Aorta (tissue), 5 donors: Measurements from ENCODE around the gene RAB11FIP4. TPM values are rescaled to one million over a fixed set of nuclear protein-coding genes. Genes with fewer than 3 reads are reported as not detected.
"Not testable (repeated sequence)": the region's sequence is repeated elsewhere in the genome, so short reads cannot be mapped to it uniquely, and the experiment has no call there.

ENCODE experiments used
- ATAC-seq: fragments of 200-7000 bp; cut with Tn5 transposase; one replicate; pipeline ENCODE4 v1.9.1; 2022; ENCODE audit warnings: moderate library complexity; ENCODE audit not compliant: low FRiP score
- DNase-seq, 2 donors: peaks; one replicate each; pipeline ENCODE4 v3.0.0-alpha.2; 2020
- H3K27ac ChIP-seq, 2 donors: one replicate each; pipeline ENCODE4 v1.5.1; 2013; ENCODE audit warnings: low read length in 2 of 2, mild to moderate bottlenecking in 2 of 2, moderate library complexity in 2 of 2, control low read depth in 1 of 2, inconsistent platforms in 1 of 2, low read depth in 1 of 2
- H3K27me3 ChIP-seq, 2 donors: one replicate each; pipeline ENCODE4 v1.6.1; 2013; ENCODE audit warnings: control low read depth in 1 of 2, low read length in 1 of 2, mild to moderate bottlenecking in 1 of 2, moderate library complexity in 1 of 2; ENCODE audit not compliant: insufficient read depth in 2 of 2, control insufficient read depth in 1 of 2
- H3K36me3 ChIP-seq, 2 donors: one replicate each; pipeline ENCODE4 v1.6.1; 2013; ENCODE audit warnings: control low read depth in 1 of 2, low read length in 1 of 2, mild to moderate bottlenecking in 1 of 2; ENCODE audit not compliant: insufficient read depth in 2 of 2, control insufficient read depth in 1 of 2
- H3K4me1 ChIP-seq, 2 donors: one replicate each; pipeline ENCODE4 v1.6.1; 2013; ENCODE audit warnings: low read length in 2 of 2, control low read depth in 1 of 2, mild to moderate bottlenecking in 1 of 2, moderate library complexity in 1 of 2; ENCODE audit not compliant: insufficient read depth in 2 of 2, control insufficient read depth in 1 of 2
- H3K4me3 ChIP-seq, 2 donors: one replicate each; pipeline ENCODE4 v1.5.1; 2013; ENCODE audit warnings: low read length in 2 of 2, control low read depth in 1 of 2, mild to moderate bottlenecking in 1 of 2
- H3K9me3 ChIP-seq: one replicate; pipeline ENCODE4 v1.6.1; 2013; ENCODE audit warnings: mild to moderate bottlenecking, low read length; ENCODE audit not compliant: control insufficient read depth
- WGBS, 2 donors: extraction: QIAGEN DNeasy Blood & Tissue Kit; methylation state at CpG; one replicate each; pipeline ENCODE4 v1.1.7; 2013; 5-methylcytosine and 5-hydroxymethylcytosine counted together
- intact Hi-C, 2 donors: fragments of 100-400 bp; cut with DNase I; formaldehyde crosslinking; loops; one replicate each; pipeline versions ENCODE4 v1.14.2 to v1.15.0; 2022
- polyA plus RNA-seq, 2 donors: library from polyadenylated mRNA; stranded (reverse); fragments of 200-250 nt; gene quantifications; one replicate each; pipeline ENCODE4 v1.2.3, GENCODE V29; 2013
- total RNA-seq, 2 donors: library from RNA; stranded (reverse); fragmentation: NEBNext Ultra II Directional; extraction: Animal tissue kit (Norgen Biotek cat#: 25700); gene quantifications; one replicate each; pipeline ENCODE4 v1.2.1, GENCODE V29; 2021
- donor health status: healthy with polysubstance abuse.
- donor health status: Bipolar disorder and iron deficiency.
- donor health status: DM: no; HTN: no; CAD: no.
- donor health status: DM: no; HTN: no; CAD: no.
- donor health status: DM: yes; HTN: yes; CAD: no.

RAB11FIP4 gene
- total and polyA plus RNA-seq, 4 donors: 0.15 to 2.6 (median 1.4) TPM

- DNase-seq: no peak
- no peaks in the 10 kb centered on the region for H3K9me3 ChIP-seq
- no peak for ATAC-seq
- WGBS, 2 donors: 70 to 75% methylated on average over 11 to 14 of the region's 14 CpGs
- H3K4me1 ChIP-seq: no peaks in the 10 kb centered on the region
- no peaks in the 10 kb centered on the region for H3K27me3 ChIP-seq
- no peaks in the 10 kb centered on the region for H3K36me3 ChIP-seq
- no peak overlapping the region for H3K4me3 ChIP-seq
- intact Hi-C loops: loop anchor here in 1 of 2 donors (10.0 kb wide), 1 partner anchor 472 kb away; the partner anchor contains the start of gene UTP6
- no peak overlapping the region for H3K27ac ChIP-seq
These were observed 41.8 kb downstream of the RAB11FIP4 start for GRCh38 chr17:31433091-31433790.

GRCh38 chr17:31433811-31434726 lies 42.6 kb downstream of the RAB11FIP4 start:
- Histone ChIP-seq H3K9me3 (no peaks in the 10 kb centered on the region), H3K4me3 (no peak overlapping the region), H3K36me3 (no peaks in the 10 kb centered on the region), H3K27me3 (no peaks in the 10 kb centered on the region), H3K27ac (no peak overlapping the region), H3K4me1 (no peaks in the 10 kb centered on the region)
- 84 to 85% methylated on average over 21 of the region's 21 CpGs for WGBS, 2 donors
- intact Hi-C loops: loop anchor here in 1 of 2 donors (10.0 kb wide), 1 partner anchor 471 kb away; the partner anchor contains the start of gene UTP6
- DNase-seq (no peak), ATAC-seq (no peak)

DNA sequence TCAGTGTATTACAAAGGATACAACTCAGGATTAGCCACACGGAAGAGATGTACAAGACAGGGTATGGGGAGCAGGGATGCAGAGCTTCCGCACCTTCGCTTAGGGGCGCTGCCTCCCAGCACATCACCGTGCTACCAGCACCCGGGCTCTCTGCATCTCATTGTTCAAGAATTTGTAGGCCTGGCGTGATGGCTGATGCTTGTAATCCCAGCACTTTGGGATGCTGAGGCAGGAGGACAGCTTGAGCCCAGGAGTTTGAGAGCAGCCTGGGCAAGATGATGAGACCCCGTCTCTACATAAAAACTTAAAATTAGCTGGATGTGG lies 43.2 kb downstream of the RAB11FIP4 start:
- Histone ChIP-seq H3K27me3 (no peaks in the 10 kb centered on the region), H3K4me1 (no peaks in the 10 kb centered on the region), H3K27ac (no peak overlapping the region), H3K4me3 (no peak overlapping the region), H3K36me3 (no peaks in the 10 kb centered on the region), H3K9me3 (no peaks in the 10 kb centered on the region)
- intact Hi-C loops: loop anchor here (5.0 to 10.0 kb wide), 4 partner anchors 93 to 470 kb away; partner anchors contain the start of gene UTP6 (in 2 of the 2)
- WGBS, 2 donors: 88 to 89% methylated on average over 8 of the region's 8 CpGs
- DNase-seq: no peak
- ATAC-seq: no peak

GRCh38 chr17:31435581-31435980 lies 44.1 kb downstream of the RAB11FIP4 start:
- Histone ChIP-seq H3K4me1 (no peaks in the 10 kb centered on the region), H3K36me3 (no peaks in the 10 kb centered on the region), H3K4me3 (no peak overlapping the region), H3K9me3 (no peaks in the 10 kb centered on the region), H3K27ac (no peak overlapping the region), H3K27me3 (no peaks in the 10 kb centered on the region)
- intact Hi-C loops: loop anchor here (5.0 to 10.0 kb wide), 4 partner anchors 92 to 469 kb away; partner anchors contain the start of gene UTP6 (in 2 of the 2)
- 74 to 76% methylated on average over 2 of the region's 2 CpGs for WGBS, 2 donors
- DNase-seq: no peak
- no peak for ATAC-seq

DNA sequence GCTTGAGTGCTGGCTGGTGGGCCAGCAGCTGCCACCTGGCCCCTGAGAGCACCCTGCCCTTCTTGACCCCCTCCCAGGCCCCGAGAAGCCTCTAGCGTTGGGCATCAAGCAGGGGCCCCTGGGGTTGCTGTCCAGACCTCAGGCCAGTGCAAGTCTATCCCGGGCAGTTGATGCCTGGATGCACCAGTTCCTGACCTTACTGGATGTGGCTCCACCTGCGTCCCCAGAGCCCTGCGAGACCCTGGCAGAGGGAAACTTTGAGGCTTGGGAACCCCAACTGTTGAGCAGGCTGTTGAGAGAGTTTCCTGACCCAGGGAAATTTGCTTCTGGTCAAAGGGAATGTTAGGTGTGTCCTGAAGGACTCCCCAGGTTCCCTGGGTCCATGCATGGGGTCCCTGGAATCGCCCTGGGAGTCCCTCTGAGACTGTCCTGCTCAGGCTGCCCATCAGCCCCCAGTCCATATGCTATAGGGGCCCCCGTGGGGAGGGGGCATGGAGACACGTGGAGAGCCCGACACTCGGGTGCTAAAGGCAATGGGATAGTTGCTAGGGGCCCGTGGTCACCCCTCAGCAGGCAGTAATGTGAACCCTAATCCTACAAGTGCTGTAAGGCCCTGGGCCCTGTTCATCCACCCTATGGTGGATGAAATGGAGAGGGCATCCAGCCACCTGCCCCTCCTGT lies 46.4 kb downstream of the RAB11FIP4 start:
- no peaks in the 10 kb centered on the region for H3K9me3 ChIP-seq
- no peak for ATAC-seq
- H3K27ac ChIP-seq: no peak overlapping the region
- intact Hi-C loops: loop anchor here (1.0 to 10.0 kb wide), 5 partner anchors 87 to 467 kb away; partner anchors contain the start of gene UTP6 (in 2 of the 2)
- WGBS, 2 donors: 77% methylated on average over 11 of the region's 11 CpGs
- H3K36me3 ChIP-seq: no peaks in the 10 kb centered on the region
- DNase-seq: no peak
- H3K4me1 ChIP-seq: no peaks in the 10 kb centered on the region
- H3K27me3 ChIP-seq: no peaks in the 10 kb centered on the region
- H3K4me3 ChIP-seq: no peak overlapping the region

DNA sequence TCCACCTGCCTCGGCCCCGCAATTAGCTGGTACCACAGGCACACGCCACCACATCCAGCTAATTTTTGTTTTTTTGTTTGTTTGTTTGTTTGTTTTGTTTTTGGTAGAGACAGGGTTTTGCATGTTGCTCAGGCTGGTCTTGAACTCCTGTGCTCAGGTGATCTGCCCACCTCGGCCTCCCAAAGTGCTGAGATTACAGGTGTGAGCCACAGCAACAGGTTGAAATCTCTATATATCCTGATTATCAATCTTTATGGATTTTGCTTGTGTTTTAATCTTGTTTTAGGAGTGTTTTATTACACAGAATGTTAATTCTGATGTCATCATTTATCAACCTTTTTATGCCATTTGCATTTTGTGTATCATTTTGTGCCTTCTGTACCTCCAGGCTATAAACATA lies 48.2 kb downstream of the RAB11FIP4 start:
- no peaks in the 10 kb centered on the region for H3K4me1 ChIP-seq
- H3K9me3 ChIP-seq: no peaks in the 10 kb centered on the region
- H3K4me3 ChIP-seq: no peak overlapping the region
- ATAC-seq (no peak), DNase-seq (no peak)
- no peaks in the 10 kb centered on the region for H3K36me3 ChIP-seq
- intact Hi-C loops: loop anchor here (5.0 to 10.0 kb wide), 4 partner anchors 88 to 465 kb away; partner anchors contain the start of gene UTP6 (in 2 of the 2)
- WGBS, 2 donors: 94 to 98% methylated on average over 4 of the region's 4 CpGs
- H3K27ac ChIP-seq: no peak overlapping the region
- H3K27me3 ChIP-seq: no peaks in the 10 kb centered on the region

- WGBS, 2 donors: 52 to 54% methylated on average over 5 of the region's 5 CpGs
- H3K4me1 ChIP-seq: no peaks in the 10 kb centered on the region
- intact Hi-C loops: no loop called here
These were observed 50.8 kb downstream of the RAB11FIP4 start for GRCh38 chr17:31442276-31442675.

DNA sequence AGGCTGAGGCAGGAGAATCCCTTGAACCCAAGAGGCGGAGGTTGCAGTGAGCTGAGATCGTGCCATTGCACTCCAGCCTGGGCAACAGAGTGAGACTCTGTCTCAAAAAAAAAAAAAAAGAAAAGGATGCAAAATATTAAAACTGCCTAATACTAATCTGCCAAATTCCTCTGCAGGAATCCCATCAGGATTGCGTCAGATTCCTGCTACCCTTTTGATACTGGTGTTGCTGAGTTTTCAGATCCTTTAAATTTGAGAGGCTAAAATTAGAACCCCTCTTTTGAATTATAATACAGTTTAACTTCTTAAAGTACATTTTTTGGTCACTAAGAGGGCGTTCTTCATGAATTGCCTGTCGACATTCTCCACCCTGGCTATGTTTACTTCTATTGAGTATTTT lies 51.4 kb downstream of the RAB11FIP4 start:
- not testable (repeated sequence) for H3K4me3 ChIP-seq
- WGBS, 2 donors: 61 to 71% methylated on average over 5 of the region's 5 CpGs

More at GRCh38 chr17:31442276-31442675, 50.8 kb downstream of the RAB11FIP4 start:
- Histone ChIP-seq H3K4me3 (no peak overlapping the region), H3K27me3 (no peaks in the 10 kb centered on the region), H3K36me3 (no peaks in the 10 kb centered on the region), H3K9me3 (no peaks in the 10 kb centered on the region), H3K27ac (no peak overlapping the region)
- DNase-seq (no peak), ATAC-seq (no peak)

More for the DNA sequence above, 51.4 kb downstream of the RAB11FIP4 start:
- H3K27me3 ChIP-seq, ATAC-seq, DNase-seq, H3K9me3 ChIP-seq, intact Hi-C loops, H3K27ac ChIP-seq, H3K36me3 ChIP-seq, H3K4me1 ChIP-seq: not testable (repeated sequence)
